COLO668 (cell line): ENCODE data around the gene PFKP.
"Not testable (repeated sequence)": the region's sequence is repeated elsewhere in the genome, so short reads cannot be mapped to it uniquely, and the experiment has no call there.

Experiments used
- DNase-seq: peaks from one replicate; lab custom pipeline; 2025; ENCODE audit not compliant: unreplicated experiment; lab: John Stamatoyannopoulos, UW

The PFKP gene

DNA sequence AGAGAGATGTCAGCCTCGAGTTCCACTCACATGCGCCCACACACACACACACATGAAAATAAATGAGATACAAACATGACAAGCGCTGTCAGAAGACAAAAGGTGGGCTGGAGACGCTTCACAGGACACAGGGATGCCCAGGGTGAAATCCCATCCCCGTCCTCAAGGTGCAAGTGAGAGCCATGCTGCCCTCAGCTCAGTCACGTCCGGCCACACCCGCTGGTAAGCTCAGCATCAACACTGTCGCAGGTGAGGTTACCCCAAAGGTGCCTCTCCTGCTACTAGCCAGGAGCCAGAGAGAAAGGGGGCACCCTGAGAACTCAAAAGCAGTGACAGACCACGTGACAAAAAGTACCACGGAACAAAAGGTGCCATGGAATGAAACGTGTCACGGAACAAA lies 83.0 kb downstream of the PFKP start:
- no peak for DNase-seq

DNA sequence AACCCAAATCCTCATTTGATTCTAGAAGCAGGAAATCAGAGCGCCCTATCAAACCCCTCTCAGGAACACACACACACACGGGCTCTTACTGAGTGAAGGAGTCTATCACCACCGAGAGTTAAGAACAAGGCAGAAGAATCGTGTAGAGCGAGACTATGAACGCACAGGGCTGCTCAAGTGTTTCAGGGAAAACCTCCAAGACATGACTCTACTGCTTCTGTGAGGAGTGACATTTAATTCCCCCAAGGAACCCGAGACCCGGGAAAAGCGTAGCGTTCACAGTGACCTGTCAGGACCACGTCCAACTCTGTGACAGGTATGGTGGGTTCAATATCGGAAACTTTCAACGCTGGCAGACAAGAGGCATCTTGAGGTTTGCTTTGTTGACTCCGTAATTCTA lies 83.6 kb downstream of the PFKP start:
- DNase-seq = no peak

DNA sequence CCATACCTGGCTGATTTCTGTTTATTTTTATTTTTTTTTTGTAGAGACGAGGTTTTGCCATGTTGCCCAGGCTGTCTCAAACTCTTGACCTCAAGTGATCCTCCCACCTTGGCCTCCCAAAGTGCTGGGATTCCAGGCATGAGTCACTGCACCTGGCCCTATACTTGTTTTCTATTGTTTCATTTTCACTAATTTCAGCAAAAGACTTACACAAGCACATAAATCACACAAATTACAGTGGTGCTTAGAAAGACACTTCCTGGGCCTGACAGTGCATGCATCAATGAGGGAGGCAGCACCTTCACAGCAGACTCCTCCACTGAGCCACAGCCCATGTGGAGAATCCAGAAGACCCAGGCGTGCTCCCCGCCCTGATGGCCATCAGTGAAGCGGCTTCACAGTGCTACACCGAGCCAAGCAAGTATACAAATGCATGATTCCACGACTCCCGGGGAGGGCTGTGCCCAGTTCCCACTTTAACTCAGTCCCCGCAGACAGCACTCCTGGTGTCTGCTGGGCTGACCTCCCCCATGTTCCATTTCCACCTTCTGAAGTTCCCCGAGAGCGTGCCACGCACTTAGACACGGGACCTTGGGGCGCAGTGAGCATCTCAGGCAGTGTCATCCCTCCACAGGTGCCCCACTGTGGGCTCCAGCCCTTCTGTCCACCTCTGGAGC lies 84.7 kb downstream of the PFKP start:
- DNase-seq = no peak

DNA sequence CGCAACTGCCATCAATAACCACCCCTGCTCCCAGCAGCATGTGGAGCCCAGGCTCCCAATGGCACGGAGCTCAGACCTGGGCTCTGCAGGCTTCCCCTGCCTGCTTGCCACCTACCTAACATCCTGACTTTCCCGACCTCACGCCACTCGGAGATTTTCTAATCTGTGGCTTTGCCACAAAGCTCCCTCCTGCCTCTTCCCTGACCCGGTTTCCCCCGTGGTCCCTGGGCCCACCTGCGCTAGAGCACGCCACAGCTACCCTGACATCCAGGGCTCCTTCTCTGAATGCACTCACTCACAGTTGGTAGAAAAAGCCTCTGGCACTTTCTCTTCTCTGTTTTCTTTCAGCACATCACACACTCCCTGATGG lies 85.2 kb downstream of the PFKP start:
- no peak for DNase-seq

DNA sequence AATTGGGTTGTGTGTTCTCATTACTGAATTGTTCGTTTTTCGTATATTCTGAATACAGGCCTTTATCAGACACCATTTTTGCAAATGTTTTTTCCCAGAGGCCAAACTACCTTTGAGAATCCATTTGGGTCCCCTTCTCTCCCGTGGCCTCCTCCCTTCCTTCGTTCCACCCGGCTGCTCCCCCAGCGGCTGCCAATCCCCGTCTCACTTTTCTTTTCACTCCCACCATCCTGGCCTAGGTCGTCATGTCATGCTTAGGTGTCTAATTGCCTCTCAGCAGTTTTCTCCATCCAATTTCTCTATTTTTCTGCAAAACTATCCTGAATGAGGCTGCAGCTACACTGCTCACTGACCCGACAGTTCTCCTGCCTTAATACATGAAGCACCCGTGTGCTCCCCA lies 87.3 kb downstream of the PFKP start:
- no peak for DNase-seq

DNA sequence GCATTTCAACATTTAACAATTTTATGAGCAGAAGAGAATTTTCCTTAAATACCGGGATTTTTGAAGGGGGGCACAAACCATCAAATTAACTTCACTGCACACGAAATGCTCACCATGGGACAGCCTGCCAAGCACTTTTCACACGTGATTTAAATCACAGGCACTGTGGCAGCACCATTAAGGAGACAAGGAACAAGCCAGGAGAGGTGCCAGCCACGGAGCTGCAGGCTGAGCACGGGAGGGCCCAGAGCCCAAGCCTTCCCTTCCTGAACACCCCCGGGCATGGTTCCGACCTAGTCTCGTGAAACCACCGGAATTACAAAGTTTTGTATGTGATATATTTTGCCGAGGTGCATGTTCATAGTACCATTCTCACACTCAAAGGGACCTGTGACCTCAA lies 91.8 kb downstream of the PFKP start:
- DNase-seq = no peak

DNA sequence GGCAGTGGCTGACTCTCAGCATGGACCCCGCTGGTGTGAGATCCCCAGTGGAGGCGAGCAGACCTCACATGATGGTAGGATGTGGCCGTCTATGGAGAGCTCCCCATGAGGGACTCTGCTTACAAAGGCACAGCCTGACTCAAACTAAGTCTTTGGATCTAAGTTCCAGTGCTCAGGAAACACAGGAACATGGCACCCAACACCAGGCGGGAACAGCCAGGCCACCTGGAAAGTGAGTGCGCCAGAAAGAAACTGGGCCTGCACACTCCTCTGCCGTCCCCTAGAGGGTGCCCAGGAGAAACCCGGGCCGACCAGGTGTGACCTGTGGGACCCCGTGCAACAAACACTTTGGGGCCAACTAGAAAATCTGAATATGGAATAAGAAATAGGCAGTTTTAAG lies 95.2 kb downstream of the PFKP start:
- no peak for DNase-seq

DNA sequence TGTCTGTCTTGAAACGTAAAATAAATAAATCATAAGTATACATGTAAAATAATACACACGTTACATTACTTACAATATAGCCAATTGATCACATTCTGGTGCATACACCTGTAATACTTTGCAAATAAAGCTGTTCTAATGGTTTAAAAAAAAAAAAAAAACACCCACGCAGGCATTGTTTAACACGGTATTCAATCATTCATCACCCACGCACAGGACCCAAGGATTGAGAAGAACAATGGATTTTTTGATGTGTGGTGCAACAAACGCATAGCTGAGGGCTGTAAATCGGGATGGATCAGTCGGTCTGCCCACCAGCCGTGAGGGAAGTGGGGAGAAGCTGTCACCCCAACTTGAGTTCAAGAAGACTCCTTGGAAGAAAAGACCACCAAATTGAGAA lies 96.5 kb downstream of the PFKP start:
- DNase-seq = no peak

DNA sequence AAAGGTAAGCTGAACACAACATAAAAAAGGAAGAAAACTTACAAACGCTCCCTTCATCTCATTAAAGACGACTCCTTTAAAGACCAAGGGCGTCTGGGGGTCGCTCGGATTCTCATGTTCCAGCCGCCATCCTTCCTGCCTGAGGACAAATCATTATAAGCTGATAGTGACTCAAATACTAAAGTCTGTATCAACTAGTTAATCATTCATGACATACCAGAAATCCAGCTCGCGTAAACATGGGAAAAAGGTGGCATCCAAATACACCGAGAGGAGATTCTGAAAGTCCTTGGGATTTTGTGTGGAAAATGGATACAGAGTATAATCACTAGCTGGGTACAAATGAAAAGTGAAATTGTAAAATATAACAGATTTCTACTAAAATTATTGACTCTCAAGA lies 97.8 kb downstream of the PFKP start:
- DNase-seq = no peak

DNA sequence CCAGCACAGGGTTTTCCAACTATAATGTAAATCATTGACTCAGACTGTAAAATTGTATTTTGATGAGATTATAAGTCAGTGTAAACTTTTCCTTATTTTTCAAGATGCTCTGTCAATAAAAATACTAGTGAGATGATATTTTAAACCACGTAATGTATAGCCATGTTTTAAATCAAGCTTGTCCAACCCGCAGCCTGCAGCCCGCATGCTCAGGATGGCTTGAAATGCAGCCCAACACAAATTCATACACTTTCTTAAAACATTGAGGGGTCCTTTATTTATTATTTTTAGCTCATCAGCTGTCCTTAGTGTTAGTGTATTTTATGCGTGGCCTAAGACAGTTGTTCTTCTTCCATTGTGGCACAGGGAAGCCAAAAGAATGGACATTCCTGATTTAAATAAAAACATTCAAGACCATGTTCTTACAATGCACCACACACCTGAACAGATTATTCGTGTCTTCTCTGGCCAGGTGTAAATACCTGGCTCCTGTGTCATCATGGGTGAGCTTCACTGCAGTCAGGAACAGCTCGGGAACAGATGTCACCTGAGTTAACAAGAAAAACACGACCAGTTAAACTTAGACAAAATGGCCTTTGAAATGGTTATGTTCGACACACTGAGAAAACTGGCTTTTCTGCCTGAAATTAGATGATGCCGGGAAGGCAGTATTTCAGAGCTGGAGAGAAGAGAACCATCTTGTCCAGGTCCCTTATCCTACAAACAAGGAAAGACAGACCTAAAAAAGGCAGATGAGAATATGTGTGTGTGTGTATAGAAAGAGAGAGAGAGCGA lies 99.3 kb downstream of the PFKP start:
- DNase-seq = no peak

DNA sequence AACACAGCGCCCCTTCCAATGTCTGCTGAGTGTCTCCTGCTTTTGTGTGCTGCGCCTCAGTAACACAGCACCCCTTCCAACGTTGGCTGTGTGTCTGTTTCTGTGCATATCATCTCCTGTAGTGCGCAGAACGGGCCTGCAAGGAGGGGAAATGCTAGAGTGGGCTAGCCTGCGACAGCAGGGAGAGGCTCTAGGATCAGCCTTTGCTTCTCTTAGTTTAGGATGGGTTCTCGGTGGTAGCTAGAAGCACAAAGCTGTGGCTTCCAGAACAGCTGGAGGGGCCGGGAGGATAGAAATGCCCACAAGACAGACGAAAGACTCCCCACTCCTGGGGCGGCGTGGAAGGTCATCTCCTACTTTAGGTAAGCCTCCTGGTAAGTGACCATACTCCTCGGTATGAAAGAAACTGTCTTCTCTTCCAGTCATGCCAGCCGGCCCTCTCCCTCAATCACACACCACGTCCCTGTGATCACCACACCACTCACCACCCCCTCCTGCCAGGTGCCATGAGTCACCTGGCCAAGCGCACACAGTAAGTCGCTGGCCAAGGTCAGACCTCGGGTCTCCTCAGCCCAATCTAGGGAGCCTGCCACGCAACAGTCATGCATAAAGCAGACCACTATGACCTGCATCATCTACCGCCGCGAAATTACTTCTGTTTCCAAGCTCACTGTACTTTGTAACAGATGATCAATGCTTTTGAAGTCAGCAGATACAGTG lies 100.4 kb downstream of the PFKP start:
- no peak for DNase-seq

DNA sequence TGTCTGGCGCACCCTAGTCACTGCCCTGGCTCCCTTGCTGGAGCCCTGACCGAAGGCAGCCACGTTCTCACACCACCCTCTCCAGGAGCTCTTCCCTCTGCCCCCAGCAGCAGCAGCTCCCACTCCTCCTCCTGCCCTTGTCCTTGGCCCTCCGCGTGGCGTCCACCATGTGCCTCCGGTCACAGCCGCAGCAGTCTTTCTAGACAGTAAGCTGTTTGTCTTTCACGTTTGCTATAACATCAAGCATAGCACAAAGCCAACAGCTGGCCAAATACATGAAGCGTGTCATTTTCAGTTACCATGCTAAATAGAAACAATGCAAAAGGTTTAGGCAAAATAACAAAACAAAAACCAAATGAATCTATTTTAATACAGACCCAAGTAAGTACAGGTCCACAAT lies 101.9 kb downstream of the PFKP start:
- DNase-seq = peak; percentile 6

DNA sequence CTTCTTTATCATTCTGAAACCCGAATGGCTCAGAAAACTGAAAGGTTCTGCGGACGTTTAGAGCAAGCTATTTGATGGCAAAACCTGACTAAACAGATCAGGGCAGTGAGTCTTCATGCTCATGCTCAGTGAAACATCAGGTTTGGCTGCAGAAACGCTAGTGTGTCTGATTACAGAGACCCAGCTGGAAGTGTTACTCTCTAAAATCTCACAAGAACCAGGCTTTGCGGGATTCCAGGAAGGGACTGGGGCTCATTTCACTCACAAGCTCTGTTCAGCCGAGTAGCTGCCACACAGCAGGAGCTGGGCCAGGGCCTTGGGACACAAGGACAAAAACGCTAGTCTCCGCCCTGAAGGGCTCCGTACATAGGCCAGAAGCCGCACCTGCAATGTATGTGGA lies 102.3 kb downstream of the PFKP start:
- no peak for DNase-seq

DNA sequence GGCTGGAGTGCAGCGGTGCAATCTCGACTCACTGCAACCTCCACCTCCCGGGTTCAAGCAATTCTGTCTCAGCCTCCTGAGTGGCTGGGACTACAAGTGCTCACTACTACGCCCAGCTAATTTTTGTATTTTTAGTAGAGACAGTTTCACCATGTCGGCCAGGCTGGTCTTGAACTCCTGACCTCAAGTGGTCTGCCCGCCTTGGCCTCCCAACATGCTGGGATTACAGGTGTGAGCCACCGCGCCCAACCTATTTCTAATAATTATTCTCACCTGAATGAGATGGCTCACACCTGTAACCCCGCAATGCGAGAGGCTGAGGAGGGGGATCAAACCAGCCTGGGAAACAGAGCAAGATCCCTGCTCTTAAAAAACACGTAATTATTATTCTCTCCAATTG lies 104.1 kb downstream of the PFKP start:
- DNase-seq = not testable (repeated sequence)

DNA sequence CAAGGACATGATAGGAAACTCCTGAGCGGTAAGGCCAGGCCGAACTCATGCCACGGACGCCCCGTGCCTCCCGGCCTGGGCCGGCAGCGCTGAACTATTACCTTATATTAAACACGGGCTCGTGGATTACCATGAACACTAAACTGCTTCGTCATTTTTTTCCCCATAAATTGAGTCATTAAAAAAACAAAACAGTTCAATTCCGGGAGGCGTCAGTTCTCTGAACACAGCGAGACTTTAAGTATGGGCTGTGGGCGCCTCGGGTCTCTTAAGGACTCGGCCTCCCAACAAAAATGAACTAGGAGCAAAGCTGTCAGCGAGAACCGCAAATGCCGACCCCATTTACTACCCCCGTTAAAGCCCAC lies 104.7 kb downstream of the PFKP start:
- DNase-seq = peak; percentile 11

DNA sequence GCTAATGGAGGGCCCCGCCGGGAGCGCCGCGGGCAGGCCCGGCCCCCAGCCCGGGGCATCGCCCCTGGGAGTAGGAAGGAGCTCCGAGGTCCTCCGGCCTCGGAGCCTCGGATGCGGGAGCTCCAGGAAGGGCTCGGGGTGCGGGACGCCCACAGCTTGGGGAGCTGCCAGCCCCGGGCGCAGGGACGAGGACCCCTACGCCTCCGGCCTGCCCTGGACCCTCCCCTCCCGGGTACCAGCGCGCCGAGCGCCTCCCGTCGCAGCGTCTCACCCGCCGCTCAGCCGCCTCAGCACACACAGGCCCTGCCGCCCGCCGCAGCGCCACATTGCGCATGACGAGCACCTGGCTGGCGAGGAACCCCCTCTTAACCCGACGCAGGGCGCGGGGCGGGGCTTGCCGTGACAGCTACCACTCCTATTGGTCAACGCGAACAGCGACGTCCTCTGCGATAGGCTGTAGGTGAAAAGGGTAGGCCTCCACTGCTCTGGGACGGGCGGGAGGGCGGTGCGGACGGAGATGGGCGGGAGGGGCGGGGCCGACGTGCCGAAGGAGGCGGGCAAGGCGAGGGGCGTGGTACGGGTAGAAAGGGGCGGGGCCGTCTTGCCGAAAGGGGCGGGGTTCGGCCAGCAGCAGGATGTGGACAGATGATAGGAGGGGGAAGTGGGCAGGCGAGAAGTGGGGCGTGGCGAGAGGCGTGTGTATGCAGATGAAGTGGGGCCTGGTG lies 105.3 kb downstream of the PFKP start, which contains the start of gene PITRM1:
Gene PITRM1, minus strand, starts transcription at position 337 of the 725 bp plus-strand sequence. Its CDS starts 10 bp downstream, at position 327.
- DNase-seq = peak; percentile 96

DNA sequence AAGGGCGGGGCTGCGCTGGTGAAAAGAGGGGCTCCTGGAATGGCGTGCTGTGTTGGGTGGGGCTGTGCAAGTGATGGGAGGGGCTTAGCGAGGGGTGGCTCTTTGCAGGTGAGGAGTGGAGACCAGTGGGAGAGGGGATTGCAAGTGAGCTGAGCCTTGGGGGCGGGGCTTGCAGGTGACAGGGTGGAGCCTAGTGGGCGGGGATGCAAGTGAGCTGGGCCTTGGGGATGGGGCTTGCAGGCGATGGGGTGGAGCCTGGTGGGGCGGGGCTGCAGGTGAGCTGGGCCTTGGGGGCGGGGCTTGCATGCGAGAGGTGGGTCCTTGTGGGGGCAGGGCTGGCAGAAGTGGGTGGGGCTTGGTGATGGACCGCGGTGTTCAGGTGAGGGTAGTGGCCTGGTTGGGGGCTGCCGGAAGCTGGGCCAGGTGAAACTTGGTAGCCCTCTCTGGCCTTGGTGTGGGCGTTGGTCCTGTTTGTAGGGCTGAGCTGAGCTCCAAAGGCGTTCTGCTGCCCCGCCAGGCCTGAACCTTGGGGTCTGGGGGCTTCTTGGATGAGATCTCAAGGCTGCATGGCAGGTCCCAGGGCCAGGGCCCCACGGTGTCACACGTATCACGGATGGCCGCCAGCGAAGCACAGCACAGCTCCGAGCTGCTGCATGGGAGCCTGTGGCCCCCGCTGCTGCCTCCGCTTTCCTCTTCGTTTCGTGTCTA lies 106.0 kb downstream of the PFKP start:
- DNase-seq = peak; percentile 94

DNA sequence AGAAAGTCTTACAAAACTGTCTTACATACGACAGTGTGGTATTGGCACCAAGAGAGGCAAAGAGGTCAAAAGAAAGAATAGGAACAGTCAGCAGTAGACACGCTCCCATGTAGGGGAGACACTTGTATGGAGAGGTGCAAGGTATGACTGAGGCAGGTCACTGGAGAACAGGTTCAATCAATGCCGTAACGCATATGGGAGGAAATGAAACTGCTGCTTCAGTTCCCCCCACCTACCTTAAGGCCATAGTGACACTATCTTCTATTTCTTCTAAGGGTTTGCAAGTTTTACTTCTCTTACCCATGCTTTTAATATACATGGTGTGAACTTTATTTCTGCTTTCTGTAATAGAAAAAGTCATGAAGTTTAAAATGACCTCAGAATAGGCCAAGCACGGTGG lies 110.7 kb downstream of the PFKP start:
- DNase-seq = no peak

DNA sequence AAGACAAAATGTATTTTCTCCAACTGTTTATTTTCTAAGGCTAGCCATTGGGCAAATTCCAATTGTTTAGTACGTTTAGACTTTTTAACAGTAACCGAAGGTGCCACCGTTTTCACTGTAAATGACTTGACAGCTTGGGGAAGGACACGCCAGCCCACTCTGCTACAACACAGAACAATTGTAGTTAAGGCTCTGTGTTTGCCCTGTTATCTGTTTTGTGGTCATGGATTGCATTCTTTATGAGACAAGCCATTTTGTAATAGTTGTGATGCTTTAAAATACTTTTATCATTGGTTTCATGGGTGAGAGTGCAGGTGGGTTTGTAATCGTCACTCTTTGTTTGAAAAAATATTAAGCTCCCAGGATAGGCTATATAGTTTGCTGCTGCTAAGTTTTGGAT lies 111.8 kb downstream of the PFKP start:
- DNase-seq = no peak

DNA sequence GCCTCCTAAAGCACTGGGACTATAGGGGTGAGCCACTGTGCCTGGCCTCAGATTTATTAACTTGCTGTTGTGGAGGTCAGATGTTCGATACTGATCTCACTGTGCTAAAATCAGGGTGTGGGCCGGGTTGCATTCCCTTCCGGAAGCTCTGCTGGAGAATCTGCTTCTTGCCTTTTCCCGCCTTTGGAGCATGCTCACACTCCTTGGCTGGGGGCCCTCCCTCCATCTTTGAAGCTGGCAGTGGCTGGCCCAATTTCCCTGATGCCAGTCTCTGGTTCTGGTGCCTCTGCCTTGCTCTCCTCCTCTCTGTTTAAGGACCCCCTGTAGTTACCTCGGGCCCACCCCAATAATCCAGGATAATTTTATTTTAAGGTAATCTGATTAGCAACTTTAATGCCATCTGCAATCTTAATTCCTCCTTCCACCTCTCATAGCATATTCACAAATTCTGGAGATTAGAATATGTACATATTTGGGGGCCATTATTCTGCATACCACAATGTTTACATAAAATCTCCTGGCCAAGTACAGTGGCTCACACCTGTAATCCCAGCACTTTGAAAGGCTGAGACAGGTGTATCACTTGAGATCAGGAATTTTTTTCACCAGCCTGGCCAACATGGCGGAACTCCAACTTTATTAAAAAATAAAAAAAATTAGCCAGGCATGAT lies 113.1 kb downstream of the PFKP start:
- no peak for DNase-seq
